GM06990 (cell line): ENCODE data around the gene MEGF6.

Experiments used
- DNase-seq: peaks from one replicate; pipeline ENCODE4 v3.0.0-alpha.2; 2011; ENCODE audit not compliant: insufficient read length; ENCODE audit errors: extremely low read depth
- H3K27me3 ChIP-seq: replicated peaks from 2 replicates; pipeline ENCODE4 v1.6.0; 2011; ENCODE audit warnings: low read length; ENCODE audit not compliant: control insufficient read depth, insufficient read depth
- H3K36me3 ChIP-seq: 2 replicates; pipeline ENCODE4 v1.5.1; 2011; ENCODE audit warnings: low read length; ENCODE audit not compliant: control insufficient read depth, insufficient read depth
- H3K4me3 ChIP-seq: replicated peaks from 2 replicates; pipeline ENCODE4 v1.5.1; 2011; ENCODE audit warnings: low read depth, mild to moderate bottlenecking, control low read depth, low read length
- CTCF ChIP-seq: IDR thresholded peaks from 2 replicates; pipeline ENCODE4 v1.5.1; 2011; ENCODE audit warnings: low read length, control low read depth, mild to moderate bottlenecking, inconsistent platforms; ENCODE audit not compliant: insufficient read depth, poor library complexity, severe bottlenecking

MEGF6 gene

GRCh38 chr1:3472906-3473305 lies 138.4 kb downstream of the MEGF6 start:
- Histone ChIP-seq H3K4me3 (no peak overlapping the region), H3K36me3 (no peaks in the 10 kb centered on the region), H3K27me3 (no peaks in the 10 kb centered on the region)
- DNase-seq: no peak
- no peak for TF ChIP-seq CTCF

GRCh38 chr1:3472088-3472850 lies 139.0 kb downstream of the MEGF6 start:
- no peak for TF ChIP-seq CTCF
- H3K27me3 ChIP-seq: no peaks in the 10 kb centered on the region
- DNase-seq: no peak
- H3K36me3 ChIP-seq: no peaks in the 10 kb centered on the region
- no peak overlapping the region for H3K4me3 ChIP-seq

GRCh38 chr1:3471356-3472087 lies 139.8 kb downstream of the MEGF6 start:
- TF ChIP-seq CTCF: no peak
- Histone ChIP-seq H3K27me3 (no peaks in the 10 kb centered on the region), H3K4me3 (no peak overlapping the region), H3K36me3 (no peaks in the 10 kb centered on the region)
- DNase-seq: no peak

GRCh38 chr1:3470650-3471355 lies 140.5 kb downstream of the MEGF6 start:
- no peak for TF ChIP-seq CTCF

GRCh38 chr1:3469849-3470649 lies 141.3 kb downstream of the MEGF6 start:
- DNase-seq: no peak
- no peaks in the 10 kb centered on the region for H3K36me3 ChIP-seq
- peaks cover 1% of the 10 kb centered on the region; the same call in 1 of the 2 replicates for H3K27me3 ChIP-seq
- TF ChIP-seq CTCF: no peak
- no peak overlapping the region for H3K4me3 ChIP-seq

More at GRCh38 chr1:3470650-3471355, 140.5 kb downstream of the MEGF6 start:
- Histone ChIP-seq H3K27me3 (peaks cover 1% of the 10 kb centered on the region; the same call in 1 of the 2 replicates), H3K4me3 (no peak overlapping the region), H3K36me3 (no peaks in the 10 kb centered on the region)
- no peak for DNase-seq
